PC-3 (cell line): ENCODE measurements around the gene PXN.

ENCODE experiments used
- CTCF ChIP-seq: fragments of 300-600 bp; sonication (generic); conservative IDR thresholded peaks from 2 replicates; pipeline ENCODE4 v1.5.1; 2017; ENCODE audit warnings: antibody characterized with exemption, low read depth, mild to moderate bottlenecking, low read length
- EZH2 ChIP-seq: fragments of 300-600 bp; sonication (generic); IDR thresholded peaks from one replicate; pipeline ENCODE4 v1.6.1; 2017; ENCODE audit warnings: antibody characterized with exemption, mild to moderate bottlenecking, low read length; ENCODE audit not compliant: unreplicated experiment
- EZH2phosphoT487 ChIP-seq: fragments of 300-600 bp; sonication (generic); IDR thresholded peaks from 2 replicates; pipeline ENCODE4 v1.6.1; 2018; ENCODE audit warnings: mild to moderate bottlenecking, antibody characterized with exemption, low read length, borderline replicate concordance

- TF ChIP-seq CTCF (no peak), EZH2phosphoT487 (no peak), EZH2 (no peak)
Measured at GRCh38 chr12:120194226-120194533, 71.3 kb downstream of the PXN start.
